HTERT RPE-1 (cell line): Measurements from ENCODE around the gene GPR63.
"Not testable (repeated sequence)": the region's sequence is repeated elsewhere in the genome, so short reads cannot be mapped to it uniquely, and the experiment has no call there.

Experiments
- in situ Hi-C: fragments of 300-500 bp; cut with MboI; formaldehyde crosslinking; loops from 4 replicates; pipeline ENCODE4 v1.14.3; 2020; ENCODE audit warnings: low sequenced_read_pairs

Gene GPR63

GRCh38 chr6:96837081-96837971 is at the start of gene GPR63:
Gene GPR63, minus strand, starts transcription at chr6:96837477. Its CDS starts 37,746 bp downstream, at chr6:96799731.
- in situ Hi-C loops, result no loop called here

DNA sequence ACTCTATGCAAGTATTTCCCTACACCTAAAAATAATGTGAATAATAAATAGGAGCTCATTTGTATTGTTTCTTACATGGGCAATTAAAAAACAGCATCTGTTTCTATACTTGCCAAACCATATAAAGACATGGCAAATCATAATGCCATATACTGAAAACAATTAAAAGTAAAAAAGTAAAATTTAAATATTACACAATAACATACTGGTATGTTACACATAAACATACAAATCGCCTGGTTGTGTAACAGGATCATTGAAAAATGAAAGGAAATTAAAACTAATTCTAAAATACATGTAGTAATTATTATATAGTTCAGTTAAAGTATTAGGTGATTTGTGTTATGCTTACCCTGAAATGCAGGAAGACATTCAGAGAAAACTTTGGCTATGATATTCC is 49.2 kb upstream of the GPR63 start:
- in situ Hi-C loops, result no loop called here

GRCh38 chr6:96885187-96885631 is 47.9 kb upstream of the GPR63 start:
- in situ Hi-C loops, result not testable (repeated sequence)

GRCh38 chr6:96878143-96878542 is 40.9 kb upstream of the GPR63 start:
- in situ Hi-C loops, result no loop called here

DNA sequence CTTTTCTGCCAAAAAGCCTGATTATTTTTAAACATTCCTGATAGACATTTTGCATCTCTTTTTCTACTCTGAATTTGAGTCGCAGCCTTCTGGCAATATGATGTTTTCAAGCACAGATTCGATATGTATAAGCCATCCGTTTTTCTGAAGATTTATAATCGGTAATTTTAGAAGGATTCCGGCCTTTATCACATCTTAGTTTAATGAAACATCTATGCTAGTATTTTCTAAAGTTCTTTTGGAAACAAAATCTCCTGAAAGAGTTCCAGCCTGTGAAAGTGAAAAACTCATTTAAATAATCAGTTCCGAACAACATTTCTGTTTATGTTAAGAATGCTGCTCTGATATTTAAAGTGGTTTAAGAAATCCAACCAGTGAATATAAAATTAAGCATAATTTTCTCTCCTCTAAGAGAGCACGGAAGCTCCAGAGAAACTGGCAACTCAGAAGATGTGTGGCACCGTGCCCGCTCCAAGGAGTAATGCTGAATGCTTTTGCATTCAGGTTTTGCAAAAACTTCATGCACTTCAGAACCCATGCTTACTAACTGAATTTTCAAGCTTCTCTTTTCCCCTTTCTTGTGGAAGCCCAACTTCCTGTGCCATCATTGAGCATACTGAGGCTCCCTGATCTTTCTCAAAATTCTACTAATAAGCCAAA is 39.7 kb upstream of the GPR63 start:
- in situ Hi-C loops, result no loop called here

DNA sequence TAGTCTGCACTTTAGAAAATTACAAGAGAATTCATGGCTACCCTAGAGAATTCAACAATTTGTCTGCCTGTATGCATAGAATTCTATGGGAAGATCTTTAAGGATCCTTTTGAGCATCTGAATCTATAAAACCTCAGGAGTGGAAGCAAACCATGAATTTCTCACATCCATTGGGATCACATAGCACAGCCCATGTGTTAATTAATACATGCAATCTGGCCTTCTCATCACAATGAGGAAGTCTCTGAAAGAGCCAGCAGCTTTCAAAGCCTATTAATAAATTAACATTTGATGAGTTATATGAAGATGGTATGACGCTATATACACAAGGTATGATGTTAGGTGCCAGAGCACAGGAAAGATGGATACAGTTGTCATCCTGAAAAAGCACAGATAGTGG is 35.7 kb upstream of the GPR63 start:
- in situ Hi-C loops, result no loop called here

- in situ Hi-C loops, result no loop called here
Observed at GRCh38 chr6:96865055-96865405, 27.8 kb upstream of the GPR63 start.

- in situ Hi-C loops, result no loop called here
Observed at GRCh38 chr6:96864216-96865054, 27.2 kb upstream of the GPR63 start.

DNA sequence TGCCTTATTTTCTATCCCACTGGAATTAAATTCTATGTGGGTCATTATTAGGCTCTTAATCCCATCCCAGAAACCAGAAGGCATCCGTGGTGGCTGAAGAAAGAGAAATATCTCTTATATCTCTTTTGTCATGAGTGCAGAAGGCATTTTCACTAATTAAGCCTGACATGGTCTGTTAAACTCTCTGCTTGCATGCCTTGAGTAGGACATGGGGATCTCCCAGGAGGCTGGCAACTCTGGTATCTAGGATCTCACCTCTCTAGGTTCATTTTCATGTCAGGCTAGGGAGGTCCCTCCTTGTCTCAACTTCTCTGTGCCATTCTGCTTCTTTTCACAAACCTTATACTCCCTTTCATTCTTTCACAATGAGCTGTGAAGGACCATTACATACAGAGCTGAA is 25.3 kb upstream of the GPR63 start:
- in situ Hi-C loops, result no loop called here

GRCh38 chr6:96861588-96861987 is 24.3 kb upstream of the GPR63 start:
- in situ Hi-C loops, result no loop called here

GRCh38 chr6:96856856-96857255 is 19.6 kb upstream of the GPR63 start:
- in situ Hi-C loops, result no loop called here

- in situ Hi-C loops, result no loop called here
Observed at GRCh38 chr6:96853083-96853482, 15.8 kb upstream of the GPR63 start.

GRCh38 chr6:96852605-96853004 is 15.3 kb upstream of the GPR63 start:
- in situ Hi-C loops, result no loop called here

DNA sequence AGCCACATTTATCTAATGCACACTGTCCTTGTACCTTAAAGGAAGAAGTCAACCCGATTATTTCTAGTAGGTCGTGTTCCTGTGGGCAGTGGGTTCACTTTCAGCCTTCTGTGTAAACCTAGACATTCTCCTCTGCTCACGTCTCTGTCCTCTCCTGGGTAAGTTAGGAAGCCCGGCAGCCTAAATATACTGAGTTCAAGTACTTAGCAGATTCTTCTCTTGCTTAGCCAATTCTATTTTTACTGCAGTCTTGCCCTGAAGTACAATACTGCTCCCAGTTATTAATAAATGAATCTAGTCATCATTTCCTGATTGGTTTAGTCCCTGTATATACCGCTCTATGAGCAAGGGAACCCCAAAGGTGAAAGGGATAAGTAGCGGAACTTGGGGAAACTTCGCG is 14.6 kb upstream of the GPR63 start:
- in situ Hi-C loops, result no loop called here

- in situ Hi-C loops, result no loop called here
Observed at GRCh38 chr6:96849615-96850014, 12.3 kb upstream of the GPR63 start.

GRCh38 chr6:96844530-96844929 is 7.3 kb upstream of the GPR63 start:
- in situ Hi-C loops, result no loop called here

DNA sequence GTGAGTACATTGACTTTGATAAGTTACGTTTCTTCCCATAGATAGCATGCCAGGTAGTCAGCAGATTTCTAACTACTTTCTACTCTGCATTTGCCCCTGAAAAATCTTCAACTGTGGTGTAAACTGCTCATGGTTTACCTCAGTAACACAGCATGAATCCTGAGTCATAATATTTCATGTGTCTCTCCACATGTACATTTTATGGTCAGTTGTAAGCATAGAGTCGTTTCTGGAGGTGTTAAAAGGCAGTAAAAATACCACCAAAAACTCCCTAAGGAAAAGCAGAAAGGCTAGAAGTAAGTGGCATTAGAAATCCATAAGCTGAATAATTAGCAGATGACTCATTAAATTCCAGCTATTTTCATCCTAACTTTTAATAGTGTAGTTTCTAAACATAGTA is 4.1 kb upstream of the GPR63 start:
- in situ Hi-C loops, result no loop called here

DNA sequence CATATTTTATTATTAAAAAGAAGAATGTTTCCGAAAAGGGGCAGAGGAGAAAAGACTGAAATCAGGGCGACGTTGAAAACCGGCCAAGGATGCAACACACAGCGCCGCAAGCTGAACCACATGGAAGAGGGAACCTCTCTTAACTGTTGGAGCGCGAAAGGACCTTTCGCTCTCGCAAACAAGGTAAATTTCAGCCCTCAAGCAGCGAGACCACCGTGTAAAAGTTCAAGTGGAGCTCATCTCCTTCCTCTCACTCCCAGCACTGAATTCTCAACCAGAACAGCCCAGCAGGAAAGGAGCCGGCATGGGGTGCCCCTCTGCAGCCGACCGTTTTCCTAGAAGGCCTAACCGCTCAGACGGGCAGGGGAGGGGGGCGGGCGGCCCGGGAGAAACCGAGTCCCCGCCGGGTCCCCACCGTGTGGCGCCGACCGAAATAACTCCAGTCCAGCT is 621 bp downstream of the GPR63 start:
- in situ Hi-C loops, result no loop called here

GRCh38 chr6:96834070-96834469 is 3.2 kb downstream of the GPR63 start:
- in situ Hi-C loops, result no loop called here

DNA sequence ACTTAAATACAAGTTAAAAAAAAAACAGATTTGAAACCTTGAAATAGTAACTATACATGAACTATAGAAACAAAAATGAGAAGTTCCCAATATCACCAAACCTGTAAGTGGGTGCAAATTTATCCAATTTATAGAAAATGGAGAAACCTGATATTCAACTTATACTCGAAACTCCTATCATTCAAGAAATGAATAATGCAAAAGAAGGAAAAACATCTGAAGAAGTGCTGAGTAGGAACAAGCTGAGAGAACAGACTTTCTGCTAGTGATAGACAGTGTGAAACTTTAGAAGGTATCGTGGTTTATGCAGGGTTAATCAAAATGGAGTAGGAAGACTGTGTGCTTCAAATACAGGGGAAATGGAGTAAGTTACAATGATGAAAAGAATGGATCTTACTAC is 4.5 kb downstream of the GPR63 start:
- in situ Hi-C loops, result no loop called here

DNA sequence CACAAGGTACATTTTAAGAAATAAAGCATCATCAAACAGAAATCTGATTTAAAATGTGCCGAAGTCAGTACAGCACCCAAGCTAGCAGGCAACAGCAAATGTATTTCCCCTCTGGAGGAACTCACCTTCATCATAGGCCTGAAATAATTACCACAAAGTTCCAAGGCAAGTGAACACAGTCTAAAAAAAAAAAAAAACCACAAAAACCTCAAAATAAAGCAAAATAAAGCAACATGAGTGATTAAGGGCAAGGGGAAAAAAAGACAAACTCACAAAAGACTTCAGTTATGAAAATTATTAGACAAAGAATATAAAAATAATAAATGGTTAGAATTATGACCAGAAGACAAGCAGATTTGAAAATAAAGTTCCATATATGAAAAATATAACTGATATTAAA is 10.4 kb downstream of the GPR63 start:
- in situ Hi-C loops, result no loop called here
